Skin epidermis (tissue), 12 donors: Measurements from ENCODE around the gene TOMM7.
"Not testable (repeated sequence)": the region's sequence is repeated elsewhere in the genome, so short reads cannot be mapped to it uniquely, and the experiment has no call there.

Experiments used
- H3K27ac ChIP-seq, 21 experiments: fragments of 200-600 bp; sonication (generic) in 11 of 21; one replicate each; pipeline ENCODE4 v1.5.0; 2020; ENCODE audit warnings: mild to moderate bottlenecking in 3 of 21, inconsistent platforms in 2 of 21, moderate library complexity in 2 of 21
- H3K4me3 ChIP-seq, 7 experiments: fragments of 200-600 bp; sonication (generic) in 2 of 7; one replicate each; pipeline ENCODE4 v1.5.0; 2020; ENCODE audit warnings: inconsistent platforms in 2 of 7, mild to moderate bottlenecking in 2 of 7, moderate library complexity in 1 of 7

Gene TOMM7

DNA sequence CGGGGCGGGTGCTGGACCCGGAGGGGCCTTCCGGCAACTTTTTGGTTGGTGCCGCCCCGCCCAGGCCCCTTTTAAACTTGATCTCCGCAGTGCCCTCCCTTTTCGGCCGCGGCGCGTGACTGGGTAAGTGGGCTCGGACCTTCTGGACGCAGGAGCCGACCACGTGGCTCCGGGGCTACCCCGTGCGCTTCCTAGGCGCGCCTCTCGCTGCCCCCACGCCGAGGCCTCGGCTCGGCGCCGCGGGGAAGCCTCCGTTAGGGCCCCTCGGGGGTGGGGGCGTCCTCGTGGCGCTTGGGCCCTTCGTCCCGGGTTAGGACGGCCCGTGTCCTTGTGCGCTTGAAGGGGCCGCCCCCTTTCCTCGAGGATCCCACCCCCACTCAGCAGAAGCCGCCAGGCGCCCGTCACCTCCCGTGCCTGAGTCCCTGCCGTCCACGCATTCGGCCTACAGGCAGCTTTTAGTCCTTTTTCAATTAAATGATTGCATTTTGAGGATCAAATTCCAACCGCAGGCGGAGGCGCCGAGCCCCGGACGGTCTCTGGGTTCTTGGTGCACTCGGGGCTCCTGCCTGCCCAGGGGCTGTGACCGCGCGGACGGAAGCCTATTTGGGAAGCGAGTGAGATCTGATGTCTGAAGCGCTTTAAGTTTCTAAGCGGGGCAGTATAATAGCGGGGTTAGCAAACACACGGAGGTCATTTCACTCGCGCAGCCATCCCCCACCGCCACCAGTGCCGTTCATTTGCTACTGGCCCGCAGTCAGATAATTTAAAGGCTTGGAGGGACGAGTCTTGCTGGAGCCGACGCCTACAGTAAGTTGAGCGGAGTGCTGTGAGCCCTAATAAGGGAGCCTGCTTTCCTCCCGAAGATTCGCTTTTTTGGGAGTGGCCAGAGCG is 31.8 kb upstream of the TOMM7 start:
- Histone ChIP-seq H3K27ac (peak overlapping the region; percentile 76 to 99 (median 90)), H3K4me3 (peak overlapping the region; percentile 53 to 80 (median 69))

GRCh38 chr7:22853674-22854157 is 31.1 kb upstream of the TOMM7 start:
- Histone ChIP-seq H3K4me3 (peak overlapping the region; percentile 53 to 80 (median 69)), H3K27ac (peak overlapping the region; percentile 76 to 99 (median 90))

DNA sequence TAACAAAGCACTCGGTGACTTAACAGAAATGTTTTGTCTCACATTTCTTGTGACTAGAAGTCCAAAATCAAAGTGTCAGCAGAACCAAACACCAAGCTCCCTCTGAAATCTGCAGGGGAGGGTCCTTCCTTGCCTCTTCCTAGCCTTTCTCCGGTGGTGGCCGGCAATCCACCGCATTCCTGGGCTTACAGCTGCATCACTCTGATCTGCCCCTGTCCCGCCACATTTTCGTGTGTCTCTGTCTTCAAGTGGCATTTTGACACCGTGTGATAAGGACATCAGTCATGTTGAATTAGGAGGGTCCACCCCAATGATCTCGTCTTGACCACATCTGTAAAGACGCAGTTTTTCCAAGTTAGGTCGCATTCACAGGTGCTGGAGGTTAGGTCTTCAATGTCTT is 30.5 kb upstream of the TOMM7 start:
- peak overlapping the region in 4 of 21 experiments; percentile 9 to 97 (median 94) for H3K27ac ChIP-seq
- peak overlapping the region in 1 of 7 experiments; percentile 71 for H3K4me3 ChIP-seq

DNA sequence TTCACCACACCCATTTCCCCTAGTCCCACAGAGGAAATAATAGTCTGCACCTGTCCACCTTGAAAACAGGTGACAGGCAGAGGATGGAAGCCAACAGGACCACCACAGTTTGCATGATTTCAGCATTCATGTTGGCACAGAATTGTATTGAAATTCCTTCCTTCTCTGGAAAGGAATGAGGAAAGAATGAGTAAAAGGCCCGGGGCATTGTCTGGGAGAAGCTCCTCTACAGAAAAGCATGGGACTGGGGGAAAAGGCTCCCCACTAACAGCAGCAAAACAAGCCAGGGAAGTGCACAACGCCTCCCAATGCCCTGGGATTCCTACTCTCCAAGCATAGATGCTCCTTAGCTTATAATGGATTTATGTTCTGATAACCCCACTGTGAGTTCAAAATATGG is 28.5 kb upstream of the TOMM7 start:
- Histone ChIP-seq H3K27ac (no peak overlapping the region), H3K4me3 (no peak overlapping the region)

GRCh38 chr7:22850394-22850793 is 27.7 kb upstream of the TOMM7 start:
- not testable (repeated sequence) for H3K4me3 ChIP-seq, H3K27ac ChIP-seq

- H3K27ac ChIP-seq: no peak overlapping the region
- H3K4me3 ChIP-seq: no peak overlapping the region
Measured at GRCh38 chr7:22849662-22850061, 27.0 kb upstream of the TOMM7 start.

DNA sequence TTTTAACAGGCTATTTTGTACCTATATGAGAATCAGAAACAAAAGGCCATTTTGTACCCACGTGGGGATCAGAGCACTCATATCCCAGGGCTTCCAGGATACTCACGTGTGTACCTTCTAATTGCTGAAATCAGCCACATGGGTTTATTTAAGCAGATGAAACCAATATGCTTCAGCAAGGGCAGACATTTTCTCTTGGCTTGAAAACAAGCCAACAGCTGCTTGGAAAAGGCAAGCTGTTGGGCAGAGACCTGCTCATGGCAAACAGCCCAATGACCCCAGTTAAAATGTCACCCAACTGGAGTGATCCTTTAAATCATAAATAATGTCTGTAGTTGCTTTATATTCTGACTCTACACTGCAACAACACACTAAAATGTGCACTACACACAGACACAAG is 26.5 kb upstream of the TOMM7 start:
- H3K4me3 ChIP-seq: no peak overlapping the region
- no peak overlapping the region for H3K27ac ChIP-seq

DNA sequence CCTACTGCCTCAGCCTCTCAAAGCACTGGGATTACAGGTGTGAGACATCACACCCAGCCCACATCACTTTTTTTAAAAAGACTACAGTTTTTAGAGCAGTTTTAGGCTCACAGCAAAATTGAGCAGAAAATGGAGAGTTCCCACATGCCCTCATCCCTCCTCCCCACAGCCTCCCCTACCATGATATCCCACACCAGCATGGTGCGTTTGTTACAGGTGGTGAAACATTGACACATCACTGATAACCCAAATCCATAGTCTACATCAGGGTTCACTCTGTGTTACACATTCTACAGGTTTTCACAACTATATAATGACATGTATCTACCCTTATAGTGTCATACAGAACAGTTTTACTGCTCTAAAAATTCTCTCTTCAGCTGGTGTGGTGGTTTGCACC is 24.3 kb upstream of the TOMM7 start:
- H3K4me3 ChIP-seq: no peak overlapping the region
- H3K27ac ChIP-seq: no peak overlapping the region

DNA sequence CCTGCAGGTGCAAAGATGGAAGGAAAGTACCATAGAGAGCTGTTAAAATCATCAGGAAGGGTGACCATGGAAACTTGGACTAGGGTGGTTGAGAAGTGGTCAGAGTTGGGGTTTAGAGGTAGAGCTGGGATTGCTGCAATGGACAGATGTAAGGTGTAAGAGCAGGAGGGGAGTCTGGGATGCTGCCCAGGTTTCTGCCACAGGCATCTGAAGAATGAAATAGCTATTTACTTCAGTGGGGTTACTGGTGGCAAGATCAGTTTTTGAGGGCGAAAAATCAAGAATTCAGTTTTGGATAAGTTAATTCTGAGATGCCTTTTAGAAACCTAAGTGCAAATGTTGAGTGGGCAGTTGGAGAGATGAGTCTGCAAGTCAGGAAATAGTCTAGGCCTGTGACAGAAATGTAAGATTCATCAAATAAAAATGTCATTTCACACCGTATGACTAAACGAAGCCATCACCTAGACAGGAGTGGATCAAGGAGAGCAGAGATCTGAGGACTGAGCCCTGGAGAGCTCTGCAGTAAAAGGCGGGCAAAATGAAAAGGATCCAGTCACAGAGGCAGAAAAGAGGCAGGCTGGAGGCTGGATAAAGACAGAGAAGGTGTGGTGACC is 22.7 kb upstream of the TOMM7 start:
- H3K27ac ChIP-seq: peak overlapping the region in 1 of 21 experiments; percentile 17
- no peak overlapping the region for H3K4me3 ChIP-seq

DNA sequence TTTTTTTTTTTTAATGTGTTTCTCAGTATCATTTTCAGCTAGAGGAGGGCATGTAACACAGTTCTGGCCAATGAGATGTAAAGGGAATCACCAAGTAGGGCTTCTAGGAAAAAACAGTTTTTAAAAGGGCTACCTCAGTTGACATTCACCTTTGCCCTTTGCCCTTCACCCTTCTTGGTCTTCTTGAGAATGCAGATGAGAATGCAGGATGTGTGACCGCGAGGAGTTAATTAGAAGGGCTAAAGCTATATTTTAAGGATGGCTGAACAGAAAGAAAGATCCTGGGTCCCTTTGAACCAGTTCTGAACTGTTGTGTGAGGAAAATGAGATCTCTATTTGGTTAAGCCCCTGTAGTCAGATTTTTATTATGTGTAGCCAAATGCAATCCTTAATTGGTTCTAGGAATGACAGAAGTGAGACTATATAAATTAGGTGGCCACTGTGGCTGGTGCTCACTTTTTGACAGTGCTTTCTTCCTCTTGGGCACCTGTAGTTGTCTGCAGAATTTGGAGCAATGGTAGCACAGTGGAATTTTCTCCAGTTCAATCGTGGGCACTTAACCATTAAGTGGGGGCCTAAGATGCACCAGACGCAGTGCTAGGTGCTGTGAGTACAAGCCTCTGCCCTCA is 21.1 kb upstream of the TOMM7 start:
- Histone ChIP-seq H3K27ac (peak overlapping the region in 4 of 21 experiments; percentile 44 to 70 (median 55)), H3K4me3 (no peak overlapping the region)

- no peak overlapping the region for H3K4me3 ChIP-seq
- H3K27ac ChIP-seq: peak overlapping the region in 14 of 21 experiments; percentile 1 to 70 (median 27)
Measured at GRCh38 chr7:22842973-22843372, 20.3 kb upstream of the TOMM7 start.

DNA sequence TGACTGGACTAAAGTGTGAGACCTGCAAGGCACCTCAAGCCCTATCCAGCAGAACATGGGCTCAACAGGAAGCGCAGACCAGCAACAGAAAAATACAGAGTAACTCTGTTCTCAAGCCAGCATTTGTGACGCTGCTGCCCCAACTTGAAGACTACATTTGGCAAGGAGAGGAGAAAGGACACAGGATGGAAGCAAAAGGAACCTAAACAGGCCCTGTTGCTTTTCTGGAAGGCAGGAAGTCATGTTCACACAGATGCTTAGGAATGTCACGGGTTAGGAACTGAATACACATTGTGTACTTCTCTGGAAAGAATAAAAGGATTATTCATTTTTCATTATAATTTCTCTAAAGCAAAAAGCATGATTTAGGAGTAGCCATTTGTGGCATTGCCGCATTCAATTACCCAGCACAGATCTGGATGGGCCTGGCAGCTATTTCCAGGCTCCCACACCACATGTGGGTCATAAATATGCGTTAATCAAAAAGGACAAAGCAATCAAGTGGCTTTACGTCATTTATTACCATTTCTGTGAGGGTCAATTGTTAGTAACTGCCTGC is 19.8 kb upstream of the TOMM7 start:
- H3K4me3 ChIP-seq: no peak overlapping the region

GRCh38 chr7:22841954-22842353 is 19.3 kb upstream of the TOMM7 start:
- H3K4me3 ChIP-seq: no peak overlapping the region
- peak overlapping the region in 14 of 21 experiments; percentile 1 to 70 (median 40) for H3K27ac ChIP-seq

More for the DNA sequence above, 19.8 kb upstream of the TOMM7 start:
- H3K27ac ChIP-seq: peak overlapping the region in 15 of 21 experiments; percentile 1 to 70 (median 40)

DNA sequence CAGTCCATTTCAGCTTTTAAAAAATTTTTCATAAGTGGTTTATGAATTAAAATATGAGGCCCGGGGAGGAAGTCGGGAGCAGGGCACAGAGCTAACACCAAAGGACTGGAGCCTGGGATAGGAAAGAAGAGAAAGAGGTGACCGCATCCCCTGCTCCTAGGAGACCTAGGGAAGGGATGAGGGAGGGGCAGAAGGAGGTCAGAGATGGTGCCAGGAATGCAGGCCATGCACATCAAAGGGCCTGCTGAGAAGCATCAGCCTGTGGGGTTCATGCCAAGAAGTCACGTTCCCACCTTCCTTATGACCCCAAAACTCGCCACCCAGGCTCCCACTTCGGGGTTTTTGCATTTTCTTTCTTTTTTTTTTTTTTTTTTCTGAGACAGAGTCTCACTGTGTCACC is 14.7 kb upstream of the TOMM7 start:
- Histone ChIP-seq H3K27ac (no peak overlapping the region), H3K4me3 (no peak overlapping the region)

- H3K4me3 ChIP-seq, H3K27ac ChIP-seq: not testable (repeated sequence)
Measured at GRCh38 chr7:22836506-22836905, 13.9 kb upstream of the TOMM7 start.

- H3K4me3 ChIP-seq: no peak overlapping the region
- peak overlapping the region in 7 of 21 experiments; percentile 8 to 72 (median 32) for H3K27ac ChIP-seq
Measured at GRCh38 chr7:22833957-22834356, 11.3 kb upstream of the TOMM7 start.

- peak overlapping the region in 7 of 21 experiments; percentile 8 to 72 (median 32) for H3K27ac ChIP-seq
- H3K4me3 ChIP-seq: no peak overlapping the region
Measured at GRCh38 chr7:22833113-22833855, 10.6 kb upstream of the TOMM7 start.

GRCh38 chr7:22832401-22832800 is 9.8 kb upstream of the TOMM7 start:
- H3K27ac ChIP-seq: no peak overlapping the region
- no peak overlapping the region for H3K4me3 ChIP-seq

- H3K4me3 ChIP-seq: no peak overlapping the region
- H3K27ac ChIP-seq: no peak overlapping the region
Measured at GRCh38 chr7:22831602-22832305, 9.1 kb upstream of the TOMM7 start.
